H1 (cell line): ENCODE data around the gene RPS6KA2. TPM values are rescaled to one million over a fixed set of nuclear protein-coding genes. Genes with fewer than 3 reads are reported as not detected.

Source experiments
- CHD7 ChIP-seq: fragments of 300-600 bp; sonication (generic); IDR thresholded peaks from 2 replicates; pipeline ENCODE4 v1.7.1; 2012; ENCODE audit warnings: low read length, moderate library complexity, mild to moderate bottlenecking, inconsistent platforms; ENCODE audit not compliant: insufficient replicate concordance
- GABPA ChIP-seq: IDR thresholded peaks from 2 replicates; pipeline ENCODE4 v1.6.1; 2011; ENCODE audit warnings: mild to moderate bottlenecking, low read length, moderate library complexity, borderline replicate concordance; ENCODE audit not compliant: insufficient read depth
- KDM1A ChIP-seq: fragments of 200-600, 300-600 bp; sonication (generic); IDR thresholded peaks from 2 replicates; pipeline ENCODE4 v1.7.1; 2016; ENCODE audit warnings: mild to moderate bottlenecking, low read length, borderline replicate concordance
- POLR2AphosphoS5 ChIP-seq: IDR thresholded peaks from 2 replicates; pipeline ENCODE4 v1.6.1; 2011; ENCODE audit warnings: low read depth, low read length
- TBP ChIP-seq: IDR thresholded peaks from 2 replicates; pipeline ENCODE4 v1.6.1; 2011; ENCODE audit warnings: low read depth, low read length, improper control_type of control experiment
- polyA plus RNA-seq, 7 experiments: library from polyadenylated mRNA; depleted of rRNA in 3 of 7; stranded (reverse) in 5 of 7; unstranded in 2 of 7; fragments of >200 nt in 5 of 7; fragments of 200-250 nt in 2 of 7; gene quantifications; 1 replicate in 5 of 7; 2 replicates in 1 of 7; 4 replicates in 1 of 7; pipeline versions ENCODE4 v1.2.1 to v1.2.3, GENCODE V29; 2011 to 2013; ENCODE audit warnings: missing spikeins in 2 of 7, mixed read lengths in 2 of 7
- total RNA-seq: library from RNA; stranded (reverse); fragmentation: NEBNext Ultra II Directional; extraction: Animal tissue kit (Norgen Biotek cat#: 25700); gene quantifications from 2 replicates; pipeline ENCODE4 v1.2.1, GENCODE V29; 2021

RPS6KA2 gene
- total and polyA plus RNA-seq, 2 of the 8 experiments (the other 6 are each of a cell fraction or from before 2014, with no cell fraction given): 8.8 to 25.7 TPM

GRCh38 chr6:166490671-166491500, 136.2 kb downstream of the RPS6KA2 start (continued):
- TF ChIP-seq CHD7 (no peak), TBP (no peak), KDM1A (no peak), POLR2AphosphoS5 (no peak), GABPA (no peak)
- TF ChIP-seq, all 59 proteins: peak for 0
